Dedifferentiated amniotic fluid mesenchymal stem cell (primary cell): ENCODE results near the gene PDGFC.
A peak's percentile ranks its signal among the peaks of the same experiment; 100 is the strongest.
"Not testable (repeated sequence)": the region's sequence is repeated elsewhere in the genome, so short reads cannot be mapped to it uniquely, and the experiment has no call there.

ENCODE experiments used
- DNase-seq: peaks from one replicate; pipeline ENCODE4 v3.0.0-alpha.2; 2016; ENCODE audit errors: extremely low spot score

PDGFC gene

GRCh38 chr4:156950948-156951347, 20.7 kb downstream of the PDGFC start:
- DNase-seq, result no peak

GRCh38 chr4:156950090-156950489, 21.5 kb downstream of the PDGFC start:
- no peak for DNase-seq

GRCh38 chr4:156949373-156949814, 22.2 kb downstream of the PDGFC start:
- DNase-seq, result peak; percentile 34

- no peak for DNase-seq
These were observed 22.9 kb downstream of the PDGFC start for GRCh38 chr4:156948738-156949137.

GRCh38 chr4:156948133-156948532, 23.5 kb downstream of the PDGFC start:
- no peak for DNase-seq

- DNase-seq, result peak; percentile 93
These were observed 24.8 kb downstream of the PDGFC start for GRCh38 chr4:156946516-156947424.

GRCh38 chr4:156945532-156945931, 26.1 kb downstream of the PDGFC start:
- no peak for DNase-seq

GRCh38 chr4:156942991-156943390, 28.6 kb downstream of the PDGFC start:
- no peak for DNase-seq

GRCh38 chr4:156941940-156942548, 29.6 kb downstream of the PDGFC start:
- DNase-seq, result peak; percentile 93

GRCh38 chr4:156939801-156940200, 31.8 kb downstream of the PDGFC start:
- DNase-seq, result no peak

- no peak for DNase-seq
These were observed 32.5 kb downstream of the PDGFC start for GRCh38 chr4:156939139-156939538.

GRCh38 chr4:156934259-156934635, 37.4 kb downstream of the PDGFC start:
- DNase-seq, result no peak

GRCh38 chr4:156933633-156934258, 37.9 kb downstream of the PDGFC start:
- peak; percentile 65 for DNase-seq

- not testable (repeated sequence) for DNase-seq
These were observed 39.2 kb downstream of the PDGFC start for GRCh38 chr4:156932360-156932759.

GRCh38 chr4:156931267-156931666, 40.3 kb downstream of the PDGFC start:
- peak; percentile 89 for DNase-seq

GRCh38 chr4:156929386-156930105, 42.1 kb downstream of the PDGFC start:
- no peak for DNase-seq

GRCh38 chr4:156924774-156925315, 46.8 kb downstream of the PDGFC start:
- DNase-seq, result no peak

- DNase-seq, result no peak
These were observed 48.1 kb downstream of the PDGFC start for GRCh38 chr4:156923525-156923924.

GRCh38 chr4:156915221-156915620, 56.4 kb downstream of the PDGFC start:
- DNase-seq, result no peak

GRCh38 chr4:156913234-156913633, 58.4 kb downstream of the PDGFC start:
- no peak for DNase-seq

GRCh38 chr4:156909010-156909409, 62.6 kb downstream of the PDGFC start:
- no peak for DNase-seq

GRCh38 chr4:156906325-156906724, 65.3 kb downstream of the PDGFC start:
- no peak for DNase-seq
